22Rv1 (cell line): Measurements from ENCODE around the gene POP4.

ENCODE experiments used
- ZFX ChIP-seq: fragments of 450-650 bp; IDR thresholded peaks from 2 replicates; pipeline ENCODE4 v1.6.1; 2017; ENCODE audit warnings: antibody characterized with exemption, borderline replicate concordance
- TF ChIP-seq, protein P1 (sequence below): fragments of 450-650 bp; IDR thresholded peaks from 2 replicates; pipeline ENCODE4 v1.5.1; 2017; ENCODE audit warnings: mild to moderate bottlenecking

DNA sequence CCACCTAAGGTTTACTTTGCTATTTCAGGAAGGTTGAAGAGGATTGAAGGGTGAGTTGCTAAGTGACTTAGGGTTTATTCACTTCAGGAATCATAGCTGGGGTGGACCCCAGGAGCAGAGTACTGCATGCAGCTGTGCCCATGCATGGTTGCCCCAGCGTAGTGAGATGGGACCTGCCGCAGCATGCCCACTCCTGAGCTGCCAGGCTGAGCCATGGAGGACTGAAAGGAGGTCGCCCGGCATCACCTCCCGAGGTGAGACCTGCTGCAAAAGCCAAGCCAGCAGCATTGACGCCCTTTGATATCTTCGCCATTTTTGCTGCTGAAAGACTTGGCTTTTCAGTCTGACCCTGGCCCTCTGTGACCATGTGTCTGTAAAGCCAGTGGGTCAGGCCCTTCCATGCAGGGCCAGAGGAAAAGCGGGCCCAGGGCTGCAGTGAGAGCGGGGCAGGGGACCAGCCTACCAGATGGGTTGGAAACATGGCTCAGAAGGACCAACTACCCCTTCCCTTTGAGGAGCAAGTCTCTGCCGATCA is 9.9 kb downstream of the POP4 start:
- TF ChIP-seq, protein P1, sequence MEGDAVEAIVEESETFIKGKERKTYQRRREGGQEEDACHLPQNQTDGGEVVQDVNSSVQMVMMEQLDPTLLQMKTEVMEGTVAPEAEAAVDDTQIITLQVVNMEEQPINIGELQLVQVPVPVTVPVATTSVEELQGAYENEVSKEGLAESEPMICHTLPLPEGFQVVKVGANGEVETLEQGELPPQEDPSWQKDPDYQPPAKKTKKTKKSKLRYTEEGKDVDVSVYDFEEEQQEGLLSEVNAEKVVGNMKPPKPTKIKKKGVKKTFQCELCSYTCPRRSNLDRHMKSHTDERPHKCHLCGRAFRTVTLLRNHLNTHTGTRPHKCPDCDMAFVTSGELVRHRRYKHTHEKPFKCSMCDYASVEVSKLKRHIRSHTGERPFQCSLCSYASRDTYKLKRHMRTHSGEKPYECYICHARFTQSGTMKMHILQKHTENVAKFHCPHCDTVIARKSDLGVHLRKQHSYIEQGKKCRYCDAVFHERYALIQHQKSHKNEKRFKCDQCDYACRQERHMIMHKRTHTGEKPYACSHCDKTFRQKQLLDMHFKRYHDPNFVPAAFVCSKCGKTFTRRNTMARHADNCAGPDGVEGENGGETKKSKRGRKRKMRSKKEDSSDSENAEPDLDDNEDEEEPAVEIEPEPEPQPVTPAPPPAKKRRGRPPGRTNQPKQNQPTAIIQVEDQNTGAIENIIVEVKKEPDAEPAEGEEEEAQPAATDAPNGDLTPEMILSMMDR: no peak
- TF ChIP-seq ZFX: no peak
